Suprapubic skin (tissue), 4 donors: ENCODE results near the gene MACC1. TPM values are rescaled to one million over a fixed set of nuclear protein-coding genes. Genes with fewer than 3 reads are reported as not detected.

Experiments
- DNase-seq, 2 donors: peaks; one replicate each; pipeline ENCODE4 v3.0.0-alpha.2; 2019; ENCODE audit warnings: low spot score in 2 of 2
- H3K27ac ChIP-seq: fragments of 200-600 bp; sonication (generic); one replicate; pipeline ENCODE4 v1.5.1; 2019
- H3K27me3 ChIP-seq: fragments of 200-600 bp; sonication (generic); one replicate; pipeline ENCODE4 v1.5.1; 2019
- H3K36me3 ChIP-seq: fragments of 200-600 bp; sonication (generic); one replicate; pipeline ENCODE4 v1.5.1; 2019
- H3K4me1 ChIP-seq: fragments of 200-600 bp; sonication (generic); one replicate; pipeline ENCODE4 v1.5.1; 2019
- H3K4me3 ChIP-seq: fragments of 200-600 bp; sonication (generic); one replicate; pipeline ENCODE4 v1.5.1; 2019; ENCODE audit warnings: mild to moderate bottlenecking
- H3K9me3 ChIP-seq: fragments of 200-600 bp; sonication (generic); one replicate; pipeline ENCODE4 v1.5.1; 2019
- EP300 ChIP-seq: sonication (generic); formaldehyde crosslinking; IDR thresholded peaks from one replicate; pipeline ENCODE4 v1.6.1; 2017; ENCODE audit warnings: antibody characterized with exemption
- POLR2A ChIP-seq, 2 donors: fragments of 450-650 bp; IDR thresholded peaks; one replicate each; pipeline ENCODE4 v1.6.1; 2017; ENCODE audit warnings: antibody characterized with exemption in 2 of 2, mild to moderate bottlenecking in 2 of 2, moderate library complexity in 2 of 2
- POLR2AphosphoS5 ChIP-seq, 3 donors: sonication (generic); formaldehyde crosslinking; IDR thresholded peaks; one replicate each; pipeline ENCODE4 v1.6.1; 2017; ENCODE audit warnings: antibody characterized with exemption in 3 of 3
- WGBS: methylation state at CpG from one replicate; pipeline ENCODE4 v1.1.5; 2018; 5-methylcytosine and 5-hydroxymethylcytosine counted together
- total RNA-seq, 4 donors: library from RNA; depleted of rRNA; stranded (reverse); fragments of >200 nt; gene quantifications; one replicate each; pipeline ENCODE4 v1.1.0, GENCODE V29; 2016
- TF ChIP-seq, protein P1 (sequence below), 2 donors: fragments of 200-600 bp in 1 of 2; fragments of 450-650 bp in 1 of 2; sonication (generic) in 1 of 2; IDR thresholded peaks; one replicate each; pipeline ENCODE4 v1.5.1; 2016 to 2019; ENCODE audit warnings: antibody characterized with exemption in 2 of 2, mild to moderate bottlenecking in 1 of 2, moderate library complexity in 1 of 2

Gene MACC1
- total RNA-seq, 4 donors from 2014 or later: 8.6 to 13.0 (median 11.5) TPM

DNA sequence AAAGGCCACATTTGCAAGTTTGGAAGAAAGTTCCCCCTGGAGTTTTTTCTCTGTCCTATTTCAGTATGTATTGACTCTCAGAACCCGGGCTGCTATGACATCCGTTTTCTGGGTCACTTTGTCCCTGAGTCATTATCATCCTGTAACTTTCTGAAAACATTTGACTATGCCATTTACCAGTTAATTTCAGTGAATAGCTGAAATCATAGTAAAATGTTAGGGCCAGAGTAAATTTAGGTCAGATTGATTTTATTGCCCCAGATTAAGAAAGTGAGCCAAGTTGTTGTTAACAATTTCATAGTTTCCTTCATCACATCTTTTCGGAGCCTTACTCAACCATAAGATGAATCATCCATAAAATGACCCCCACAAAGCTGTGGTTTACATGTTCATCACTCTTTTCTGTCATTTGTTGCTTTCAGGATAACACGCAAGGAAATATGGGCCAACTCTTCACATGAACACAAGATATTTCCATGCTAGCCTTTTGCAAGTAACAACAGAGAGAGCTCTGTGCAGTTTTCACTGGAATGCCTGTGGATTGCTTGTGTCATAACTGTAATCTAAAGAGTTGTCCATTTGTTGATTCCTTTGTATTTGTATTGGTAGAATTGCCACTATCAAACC lies 3.9 kb upstream of the MACC1 start:
- 46% methylated on average over 4 of the region's 4 CpGs for whole genome bisulfite sequencing
- TF ChIP-seq POLR2AphosphoS5 (IDR thresholded peaks at IDR 0.05): peak in 1 of 3 donors; percentile 41
- TF ChIP-seq EP300: no peak
- TF ChIP-seq POLR2A (IDR thresholded peaks at IDR 0.05): no peak
- TF ChIP-seq, protein P1, sequence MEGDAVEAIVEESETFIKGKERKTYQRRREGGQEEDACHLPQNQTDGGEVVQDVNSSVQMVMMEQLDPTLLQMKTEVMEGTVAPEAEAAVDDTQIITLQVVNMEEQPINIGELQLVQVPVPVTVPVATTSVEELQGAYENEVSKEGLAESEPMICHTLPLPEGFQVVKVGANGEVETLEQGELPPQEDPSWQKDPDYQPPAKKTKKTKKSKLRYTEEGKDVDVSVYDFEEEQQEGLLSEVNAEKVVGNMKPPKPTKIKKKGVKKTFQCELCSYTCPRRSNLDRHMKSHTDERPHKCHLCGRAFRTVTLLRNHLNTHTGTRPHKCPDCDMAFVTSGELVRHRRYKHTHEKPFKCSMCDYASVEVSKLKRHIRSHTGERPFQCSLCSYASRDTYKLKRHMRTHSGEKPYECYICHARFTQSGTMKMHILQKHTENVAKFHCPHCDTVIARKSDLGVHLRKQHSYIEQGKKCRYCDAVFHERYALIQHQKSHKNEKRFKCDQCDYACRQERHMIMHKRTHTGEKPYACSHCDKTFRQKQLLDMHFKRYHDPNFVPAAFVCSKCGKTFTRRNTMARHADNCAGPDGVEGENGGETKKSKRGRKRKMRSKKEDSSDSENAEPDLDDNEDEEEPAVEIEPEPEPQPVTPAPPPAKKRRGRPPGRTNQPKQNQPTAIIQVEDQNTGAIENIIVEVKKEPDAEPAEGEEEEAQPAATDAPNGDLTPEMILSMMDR (IDR thresholded peaks at IDR 0.05): no peak
- Histone ChIP-seq H3K36me3 (no peaks in the 10 kb centered on the region), H3K27me3 (no peaks in the 10 kb centered on the region), H3K4me1 (peaks cover 7% of the 10 kb centered on the region), H3K4me3 (no peak overlapping the region), H3K27ac (peak overlapping the region; percentile 66), H3K9me3 (no peaks in the 10 kb centered on the region)
- no peak for DNase-seq

DNA sequence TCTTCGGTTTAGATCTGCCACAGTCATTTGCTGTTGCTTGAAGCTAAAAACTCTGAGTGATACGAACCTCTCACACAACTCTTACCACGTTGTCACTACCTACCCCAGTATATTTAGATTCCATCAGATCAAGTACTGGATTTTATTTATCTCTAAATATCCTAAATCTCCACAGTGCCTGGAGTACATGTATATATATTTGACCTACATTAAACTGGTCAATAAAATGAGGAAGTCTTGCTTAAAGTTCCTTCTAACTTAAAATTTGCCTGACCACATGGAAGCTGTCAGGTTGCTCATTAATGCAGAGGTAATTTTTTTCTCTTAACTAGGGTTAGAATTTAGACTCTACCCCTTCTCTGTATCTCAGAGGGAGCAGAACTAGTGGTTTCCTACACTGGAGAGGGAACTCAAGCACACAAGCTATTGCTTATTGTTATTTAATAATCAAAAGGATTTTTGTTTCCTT lies 3.1 kb upstream of the MACC1 start:
- Histone ChIP-seq H3K27ac (peak overlapping the region; percentile 66), H3K36me3 (no peaks in the 10 kb centered on the region), H3K4me1 (peaks cover 7% of the 10 kb centered on the region), H3K27me3 (no peaks in the 10 kb centered on the region), H3K9me3 (no peaks in the 10 kb centered on the region), H3K4me3 (no peak overlapping the region)
- DNase-seq: no peak
- 88% methylated on average over 3 of the region's 3 CpGs for WGBS
- TF ChIP-seq, protein P1 (IDR thresholded peaks at IDR 0.05): no peak
- TF ChIP-seq EP300: no peak
- TF ChIP-seq POLR2AphosphoS5 (IDR thresholded peaks at IDR 0.05): no peak
- no peak for TF ChIP-seq POLR2A (IDR thresholded peaks at IDR 0.05)

DNA sequence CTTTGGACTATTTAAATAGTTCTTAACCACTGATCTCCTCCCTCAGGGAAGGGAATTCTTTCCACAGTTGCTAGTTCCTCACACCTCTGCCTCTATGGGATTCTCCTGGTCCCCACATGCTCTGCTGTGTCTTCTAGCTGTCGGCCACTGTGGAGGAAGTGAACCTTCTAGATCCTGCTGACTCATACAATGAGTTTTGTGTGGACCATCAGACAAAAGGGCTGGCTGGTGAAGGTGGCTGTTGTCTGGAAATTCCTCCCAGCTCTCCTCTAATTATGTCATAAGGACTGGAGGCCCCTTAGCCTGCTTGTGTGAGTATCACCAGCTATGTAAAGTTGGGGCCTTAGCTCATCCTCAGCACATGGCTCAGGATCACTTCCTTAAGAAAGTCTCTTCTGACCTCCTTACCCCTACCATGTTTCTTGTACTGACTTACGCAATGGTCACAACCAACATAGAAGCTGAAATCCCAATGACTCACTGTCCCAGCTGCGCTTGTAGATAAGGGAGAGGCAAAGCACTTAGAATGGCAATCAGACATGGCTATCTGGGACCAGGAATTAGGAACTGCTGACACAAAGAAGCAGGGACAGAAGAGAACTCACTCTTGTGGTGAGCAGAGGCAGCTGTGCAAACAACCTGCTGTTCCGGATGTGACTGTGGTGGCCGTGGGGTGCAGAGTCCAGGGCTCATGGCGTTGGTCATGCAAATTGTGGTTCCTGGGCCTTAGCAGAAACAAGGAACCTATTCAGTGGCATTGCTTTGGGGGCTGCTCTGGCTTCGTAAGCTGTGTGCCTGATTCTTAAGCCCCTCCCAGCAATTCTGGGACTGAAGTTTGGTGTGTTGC lies 2.5 kb upstream of the MACC1 start:
- Histone ChIP-seq H3K27me3 (no peaks in the 10 kb centered on the region), H3K9me3 (no peaks in the 10 kb centered on the region), H3K36me3 (no peaks in the 10 kb centered on the region), H3K27ac (peak overlapping the region; percentile 66), H3K4me3 (no peak overlapping the region), H3K4me1 (peaks cover 7% of the 10 kb centered on the region)
- WGBS: 77% methylated on average over 7 of the region's 7 CpGs
- TF ChIP-seq POLR2AphosphoS5 (IDR thresholded peaks at IDR 0.05) (peak in 2 of 3 donors; percentile 20 to 63), POLR2A (IDR thresholded peaks at IDR 0.05) (no peak), EP300 (no peak)
- TF ChIP-seq, protein P1 (IDR thresholded peaks at IDR 0.05): no peak
- DNase-seq: peak in 1 of 2 donors; percentile 72

DNA sequence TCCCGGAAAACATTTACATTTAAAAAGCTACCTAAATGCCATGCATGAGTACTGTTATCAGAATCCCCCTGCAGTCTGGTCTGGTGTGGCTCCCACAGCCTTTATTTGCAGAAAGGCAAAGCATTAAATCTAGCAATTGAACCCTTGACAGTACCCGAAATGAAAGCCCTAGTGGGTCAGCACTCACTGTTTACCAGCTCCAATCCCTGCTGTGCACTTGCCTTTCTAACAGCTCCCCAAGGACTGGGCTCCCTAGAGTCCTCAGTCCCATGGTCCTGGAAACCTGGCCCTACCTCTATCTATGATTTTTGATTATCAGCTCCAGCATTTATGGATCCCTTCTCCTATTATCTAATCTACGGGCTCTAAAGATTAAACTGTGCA lies 1.9 kb upstream of the MACC1 start:
- no peaks in the 10 kb centered on the region for H3K27me3 ChIP-seq
- H3K27ac ChIP-seq: no peak overlapping the region
- no peaks in the 10 kb centered on the region for H3K9me3 ChIP-seq
- no peak overlapping the region for H3K4me3 ChIP-seq
- no peaks in the 10 kb centered on the region for H3K36me3 ChIP-seq
- H3K4me1 ChIP-seq: peaks cover 7% of the 10 kb centered on the region
- 85% methylated on average over 3 of the region's 3 CpGs for WGBS
- TF ChIP-seq POLR2A (IDR thresholded peaks at IDR 0.05) (no peak), POLR2AphosphoS5 (IDR thresholded peaks at IDR 0.05) (no peak), EP300 (no peak)
- TF ChIP-seq, protein P1 (IDR thresholded peaks at IDR 0.05): no peak
- no peak for DNase-seq

DNA sequence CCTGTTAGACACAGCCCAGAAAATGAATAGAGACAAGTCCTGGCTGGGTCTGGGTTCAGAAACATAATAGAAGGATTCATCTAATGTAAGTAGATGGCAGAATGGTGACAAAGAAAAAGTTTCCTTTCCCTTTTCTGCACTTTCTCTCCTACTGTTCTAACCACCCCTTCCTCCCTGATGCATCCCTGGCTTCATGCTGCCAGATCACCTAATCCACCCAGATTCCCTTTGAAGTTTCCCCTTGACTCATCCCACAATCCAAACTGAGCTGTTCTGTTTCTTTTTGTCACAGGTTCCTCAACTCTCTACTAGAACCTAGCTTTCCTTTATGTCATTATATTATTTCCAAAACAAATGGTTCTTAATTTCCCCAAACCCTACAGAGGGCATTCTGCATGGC lies 1.1 kb upstream of the MACC1 start:
- Histone ChIP-seq H3K27ac (no peak overlapping the region), H3K27me3 (no peaks in the 10 kb centered on the region), H3K4me1 (peaks cover 7% of the 10 kb centered on the region), H3K9me3 (no peaks in the 10 kb centered on the region), H3K4me3 (no peak overlapping the region), H3K36me3 (no peaks in the 10 kb centered on the region)
- no peak for DNase-seq
- TF ChIP-seq, protein P1 (IDR thresholded peaks at IDR 0.05): no peak
- no peak for TF ChIP-seq EP300
- no peak for TF ChIP-seq POLR2AphosphoS5 (IDR thresholded peaks at IDR 0.05)
- no peak for TF ChIP-seq POLR2A (IDR thresholded peaks at IDR 0.05)
